ENCODE results near the gene PDGFB. TPM values are rescaled to one million over a fixed set of nuclear protein-coding genes. Genes with fewer than 3 reads are reported as not detected.

The PDGFB gene
- total RNA-seq, 1 experiment from 2014 or later = 8.3 TPM

GRCh38 chr22:39173787-39174497 lies 70.8 kb downstream of the PDGFB start:
- H3K27me3 Mint-ChIP-seq (ENCODE audit: insufficient read depth, unreplicated experiment) = peaks cover 3% of the 10 kb centered on the region
- Histone ChIP-seq H3K36me3 (ENCODE audit: control insufficient read depth, insufficient read depth, low read length) (no peaks in the 10 kb centered on the region), H3K4me3 (ENCODE audit: low read depth, low read length) (no peak overlapping the region), H3K27me3 (replicated peaks; ENCODE audit: control insufficient read depth, insufficient read depth, low read length) (no peaks in the 10 kb centered on the region), H3K9me3 (no peaks in the 10 kb centered on the region), H3K4me1 (peaks cover 57% of the 10 kb centered on the region)
- peak overlapping the region; percentile 100 for H3K27ac Mint-ChIP-seq (ENCODE audit: unreplicated experiment)
- no TSS peak for BruUV-seq (replicated peaks)
- no peak for DNase-seq
- peaks cover 18% of the 10 kb centered on the region for H3K36me3 Mint-ChIP-seq (ENCODE audit: insufficient read depth, unreplicated experiment)
- H3K4me1 Mint-ChIP-seq (ENCODE audit: low read depth, unreplicated experiment) = peaks cover 54% of the 10 kb centered on the region
- POLR2A ChIA-PET = interaction anchor here (0.6 to 0.8 kb wide), 2 partner anchors 40 to 137 kb away, joined by 3 to 4 read pairs; no protein-coding TSS in a partner anchor
- intact Hi-C loops (cut with micrococcal nuclease; ENCODE audit: unreplicated experiment) = loop anchor here (1.0 kb wide), 2 partner anchors 40 to 67 kb away; no protein-coding TSS in a partner anchor
- TF ChIP-seq CTCF (IDR thresholded peaks at IDR 0.05; ENCODE audit: insufficient read depth in 1 of 2, low read depth in 1 of 2, low read length in 1 of 2, severe bottlenecking in 1 of 2, unreplicated experiment in 1 of 2) = no peak
- H3K4me3 Mint-ChIP-seq (ENCODE audit: unreplicated experiment) = peak overlapping the region; percentile 57
- CTCF ChIA-PET = interaction anchor here (0.7 to 1.4 kb wide), 4 partner anchors 77 to 137 kb away, joined by 3 to 5 read pairs (median 4); no protein-coding TSS in a partner anchor
- no peaks in the 10 kb centered on the region for H3K9me3 Mint-ChIP-seq (ENCODE audit: unreplicated experiment)

Other genes with a start within 250 kb of the PDGFB start
- 24.2 and 25.1 TPM in 2 replicates for gene APOBEC3C, start 230.7 kb downstream of the PDGFB start, total RNA-seq (2022)
- gene APOBEC3D, start 223.9 kb downstream of the PDGFB start, total RNA-seq (2022) = 0.19 and 0.39 TPM in 2 replicates
- 7.8 and 9.1 TPM in 2 replicates for gene APOBEC3F, start 204.1 kb downstream of the PDGFB start, total RNA-seq (2022)
- 0.73 and 1.0 TPM in 2 replicates for gene APOBEC3G, start 167.7 kb downstream of the PDGFB start, total RNA-seq (2022)
- not detected in 2 replicates for gene APOBEC3H, start 147.7 kb downstream of the PDGFB start, total RNA-seq (2022)
- 4.4 and 5.2 TPM in 2 replicates for gene CBX7, start 92.3 kb downstream of the PDGFB start, total RNA-seq (2022)
- 1,668 and 1,699 TPM in 2 replicates for gene RPL3, start 74.6 kb upstream of the PDGFB start, total RNA-seq (2022)
- gene SYNGR1, start 105.0 kb upstream of the PDGFB start, total RNA-seq (2022) = 20.2 and 21.9 TPM in 2 replicates
- gene TAB1, start 154.8 kb upstream of the PDGFB start, total RNA-seq (2022) = 25.7 and 26.1 TPM in 2 replicates
- 15.5 and 16.6 TPM in 2 replicates for gene MGAT3, start 212.0 kb upstream of the PDGFB start, total RNA-seq (2022)

Measured in Caco-2 (cell line).